AG09319 (cell line): Measurements from ENCODE around the gene KRTAP19-8.

Experiments
- DNase-seq: peaks from one replicate; pipeline ENCODE4 v3.0.0-alpha.2; 2010; ENCODE audit warnings: low read depth; ENCODE audit errors: extremely low read depth
- CTCF ChIP-seq: IDR thresholded peaks from 2 replicates; pipeline ENCODE4 v1.5.1; 2011; ENCODE audit warnings: low read depth, mild to moderate bottlenecking, inconsistent platforms, low read length, moderate library complexity

Gene KRTAP19-8

GRCh38 chr21:31011412-31011811 is 26.9 kb downstream of the KRTAP19-8 start:
- no peak for TF ChIP-seq CTCF
- no peak for DNase-seq

GRCh38 chr21:31008355-31008754 is 29.9 kb downstream of the KRTAP19-8 start:
- no peak for DNase-seq
- TF ChIP-seq CTCF: no peak

DNA sequence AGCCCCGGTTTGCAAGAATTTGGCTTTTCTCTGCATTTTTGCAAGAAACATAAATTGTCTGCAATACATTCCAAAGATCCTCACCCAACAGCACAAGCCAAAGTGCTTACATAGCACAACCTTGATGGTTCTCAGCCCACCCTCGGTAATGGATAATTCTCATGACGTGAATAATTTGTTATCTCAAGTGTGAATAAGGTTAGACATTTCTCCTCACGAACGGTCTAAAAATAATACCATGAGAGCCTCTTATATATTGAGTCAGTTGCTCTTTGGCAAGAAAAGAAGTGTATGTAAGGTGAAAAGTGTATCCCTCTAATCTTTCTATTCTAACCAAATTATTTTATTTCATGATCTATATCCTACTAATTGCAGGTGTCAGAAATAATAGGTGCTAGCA is 33.3 kb downstream of the KRTAP19-8 start:
- TF ChIP-seq CTCF: no peak
- DNase-seq: no peak

GRCh38 chr21:31003471-31003870 is 34.8 kb downstream of the KRTAP19-8 start:
- DNase-seq: no peak
- TF ChIP-seq CTCF: no peak

DNA sequence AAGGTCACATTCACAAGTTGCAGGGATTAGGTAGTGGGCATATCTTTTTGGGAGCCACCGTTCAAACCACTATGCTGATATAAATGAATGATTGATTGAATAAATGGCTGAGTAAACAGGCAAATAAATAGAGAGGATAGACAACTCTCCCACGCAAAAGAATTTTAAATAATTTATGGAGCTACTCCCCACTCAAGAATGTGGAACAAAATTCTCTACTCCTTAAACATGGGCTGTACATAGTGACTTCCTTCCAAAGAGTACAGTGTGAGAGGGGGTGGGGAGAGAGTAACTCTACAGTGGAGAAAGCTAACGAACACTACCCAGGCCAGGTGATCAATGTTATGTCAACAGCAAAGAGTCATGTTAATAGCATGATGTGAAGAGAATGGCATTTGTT is 40.7 kb downstream of the KRTAP19-8 start:
- no peak for TF ChIP-seq CTCF
- DNase-seq: no peak

DNA sequence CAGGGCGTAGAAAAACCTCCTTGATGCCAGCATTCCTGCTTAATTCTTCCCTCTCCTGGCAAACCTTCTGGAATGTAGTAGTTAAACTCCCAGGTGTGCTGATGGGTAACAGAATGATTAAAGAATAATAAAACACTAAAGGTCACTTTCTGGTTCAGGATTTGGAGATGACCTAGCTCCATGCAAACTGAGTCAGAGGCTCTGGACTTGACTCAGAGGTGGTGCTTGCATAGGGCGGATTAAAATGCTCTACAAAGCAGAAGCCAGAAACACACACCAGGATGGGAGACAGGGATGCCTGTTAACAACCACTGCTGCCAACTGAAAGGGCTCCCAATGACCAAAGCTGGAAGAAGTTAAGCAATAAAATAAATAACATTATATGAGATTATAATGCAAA is 41.5 kb downstream of the KRTAP19-8 start:
- no peak for DNase-seq
- TF ChIP-seq CTCF: no peak

DNA sequence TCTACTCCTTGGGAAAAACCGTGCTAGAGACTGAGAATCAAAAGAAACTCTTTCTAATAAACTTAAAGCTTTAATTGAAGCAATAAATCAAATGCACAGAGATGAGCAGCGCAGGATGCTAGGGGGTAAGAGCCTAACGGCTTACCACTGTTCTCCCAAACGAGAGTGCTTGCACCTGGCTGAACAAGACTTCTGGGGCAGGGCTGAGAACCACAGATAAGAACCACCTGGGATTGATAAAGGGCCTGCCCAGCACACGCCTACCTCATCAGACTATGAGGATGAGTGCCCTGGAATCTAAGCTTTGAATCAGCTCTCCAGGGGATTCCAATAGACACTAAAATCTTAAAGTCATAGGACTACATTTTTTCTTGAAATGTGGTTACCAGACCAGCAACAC is 43.3 kb downstream of the KRTAP19-8 start:
- DNase-seq: no peak
- TF ChIP-seq CTCF: no peak
